ENCODE measurements around the gene CLBA1.

Gene CLBA1

DNA sequence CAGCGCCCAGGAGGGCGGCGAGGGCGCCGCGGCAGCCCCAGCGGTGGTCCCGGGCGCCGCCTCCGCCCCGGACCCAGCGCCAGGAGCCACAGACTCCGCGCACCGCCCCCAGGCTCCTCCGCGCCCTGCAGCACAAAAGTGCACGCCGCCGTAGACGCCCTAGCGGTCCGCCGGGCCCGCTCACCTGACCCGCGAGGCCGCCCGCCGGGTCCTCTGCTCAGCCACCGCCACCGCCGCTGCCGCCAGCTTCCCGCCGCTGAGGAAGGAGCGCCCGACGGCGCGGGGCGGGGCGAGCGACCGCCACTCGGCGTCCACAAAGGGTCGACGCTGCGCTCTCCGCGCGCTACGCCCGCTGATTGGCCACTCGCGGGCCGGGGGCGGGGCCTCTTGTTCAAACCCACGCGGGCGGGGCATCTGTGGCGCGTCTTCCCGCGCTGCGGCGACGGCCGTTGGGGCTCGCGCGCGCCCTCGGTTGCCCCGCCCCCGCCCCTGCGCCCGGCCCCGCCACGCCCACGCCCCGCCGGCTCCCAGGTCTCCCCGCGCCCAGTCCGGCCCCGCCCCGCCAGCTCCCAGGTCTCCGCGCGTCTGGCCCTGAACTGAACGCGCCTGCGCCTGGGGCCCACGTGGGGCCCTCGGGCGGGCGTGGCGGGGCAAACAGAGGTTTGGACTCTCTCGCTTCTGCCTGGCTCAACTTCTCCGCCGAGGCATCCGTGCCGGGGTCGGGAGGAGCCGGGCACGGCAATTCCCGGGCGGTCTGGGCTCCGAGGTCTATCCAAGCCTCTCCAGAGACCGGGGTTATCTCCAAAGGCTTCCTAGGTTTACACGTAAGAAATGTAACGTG lies 35.4 kb downstream of the CLBA1 start, which contains the start of gene CDCA4:
TSS of gene CDCA4 (minus strand) at position 269 of the 841 bp plus-strand sequence. CDS start 9,154 bp downstream, outside the sequence.
- H2BK15ac ChIP-seq (ENCODE audit: low read depth, poor library complexity, severe bottlenecking), result peak within 1 kb of the TSS; percentile 5
- peak within 1 kb of the TSS; percentile 91 for H2AK5ac ChIP-seq (ENCODE audit: low read length, severe bottlenecking)
- H3K36me3 ChIP-seq (ENCODE audit: control insufficient read depth in 1 of 2, insufficient read depth in 2 of 2, low read depth in 1 of 2, low read length in 2 of 2), result no peaks in the 10 kb centered on the region
- peak within 1 kb of the TSS; percentile 77 to 87 for H3K4ac ChIP-seq (ENCODE audit: low read depth in 1 of 2, low read length in 2 of 2)
- no peaks in the 10 kb centered on the region for H3K9me3 ChIP-seq (ENCODE audit: control insufficient read depth, low read length)
- H2BK5ac ChIP-seq (ENCODE audit: low read depth, low read length, poor library complexity, severe bottlenecking), result peak within 1 kb of the TSS; percentile 79
- H3K4me3 ChIP-seq (ENCODE audit: insufficient read depth in 1 of 2, low read depth in 1 of 2, low read length in 2 of 2), result peak within 1 kb of the TSS; percentile 92 to 93
- no peaks in the 10 kb centered on the region for H3K27me3 ChIP-seq (ENCODE audit: control insufficient read depth in 1 of 2, insufficient read depth in 1 of 2, low read length in 2 of 2)
- peak within 1 kb of the TSS in 1 of 2 experiments; percentile 59 for H2BK12ac ChIP-seq (ENCODE audit: low read length in 2 of 2)
- H3K23ac ChIP-seq (ENCODE audit: low read length in 2 of 2), result peak within 1 kb of the TSS in 1 of 2 experiments; percentile 91
- under 1% methylated on average over 97 of the region's 115 CpGs for WGBS
- peak within 1 kb of the TSS; percentile 76 to 97 for H3K14ac ChIP-seq (ENCODE audit: low read length in 2 of 2)
- peak; percentile 96 for DNase-seq
- peak within 1 kb of the TSS; percentile 90 for H4K8ac ChIP-seq (ENCODE audit: low read length)
- peak within 1 kb of the TSS; percentile 71 for H2BK120ac ChIP-seq (ENCODE audit: low read depth, low read length)
- H2AFZ ChIP-seq (ENCODE audit: low read depth, low read length), result peak within 1 kb of the TSS; percentile 62
- H3K79me1 ChIP-seq (replicated peaks; ENCODE audit: low read length, poor library complexity, severe bottlenecking), result no peaks in the 10 kb centered on the region
- H3K4me1 ChIP-seq (ENCODE audit: control insufficient read depth, insufficient read depth, low read depth, low read length), result peaks cover 25% of the 10 kb centered on the region
- peak within 1 kb of the TSS; percentile 98 for H3K9ac ChIP-seq (ENCODE audit: low read length)
- H3K18ac ChIP-seq (ENCODE audit: low read depth in 1 of 2, low read length in 2 of 2), result peak within 1 kb of the TSS; percentile 69 to 86
- peak within 1 kb of the TSS; percentile 100 for H3K27ac ChIP-seq (ENCODE audit: low read length, poor library complexity, severe bottlenecking)
- H3K4me2 ChIP-seq (ENCODE audit: low read length, poor library complexity, severe bottlenecking), result peak within 1 kb of the TSS; percentile 87
- peak within 1 kb of the TSS; percentile 43 for H4K91ac ChIP-seq (ENCODE audit: low read length)

DNA sequence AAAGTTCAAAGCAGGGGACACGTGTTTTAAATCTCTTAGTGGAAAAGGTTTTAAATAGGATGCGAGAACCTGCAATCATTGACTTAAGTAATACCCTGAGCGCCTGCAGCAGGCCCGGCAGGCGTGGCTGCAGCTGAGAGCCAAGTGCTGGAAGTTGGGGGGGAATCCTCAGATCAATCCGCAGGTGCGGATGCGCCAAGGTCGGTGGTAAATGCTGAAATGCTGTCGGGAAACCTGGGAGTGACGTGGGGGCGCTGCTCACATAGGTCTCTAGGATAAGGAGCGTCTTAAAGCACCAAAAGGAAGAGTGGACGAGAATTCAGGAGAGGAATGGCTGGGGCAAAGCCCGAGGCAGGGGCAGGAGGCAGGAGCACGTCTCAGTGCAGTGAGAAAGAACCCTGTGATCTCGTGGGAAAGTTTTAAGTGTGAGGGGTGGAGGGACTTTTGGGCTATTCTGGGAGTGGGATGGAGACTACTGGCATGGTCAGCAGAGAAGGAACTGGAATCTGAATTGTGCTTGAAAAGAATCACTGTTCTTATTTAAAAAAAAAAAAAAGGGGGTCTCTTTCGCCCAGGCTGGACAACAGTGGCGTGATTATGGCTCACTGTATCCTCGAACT lies 36.2 kb downstream of the CLBA1 start:
- Histone ChIP-seq H4K91ac (ENCODE audit: low read length) (no peak overlapping the region), H2BK5ac (ENCODE audit: low read depth, low read length, poor library complexity, severe bottlenecking) (peak overlapping the region; percentile 79), H3K27ac (ENCODE audit: low read length, poor library complexity, severe bottlenecking) (peak overlapping the region; percentile 100), H2AK5ac (ENCODE audit: low read length, severe bottlenecking) (peak overlapping the region; percentile 91), H2BK12ac (ENCODE audit: low read length in 2 of 2) (no peak overlapping the region), H3K36me3 (ENCODE audit: control insufficient read depth in 1 of 2, insufficient read depth in 2 of 2, low read depth in 1 of 2, low read length in 2 of 2) (no peaks in the 10 kb centered on the region), H3K79me1 (replicated peaks; ENCODE audit: low read length, poor library complexity, severe bottlenecking) (no peaks in the 10 kb centered on the region), H3K9me3 (ENCODE audit: control insufficient read depth, low read length) (no peaks in the 10 kb centered on the region), H2BK15ac (ENCODE audit: low read depth, poor library complexity, severe bottlenecking) (no peak overlapping the region), H4K8ac (ENCODE audit: low read length) (peak overlapping the region; percentile 82), H3K27me3 (ENCODE audit: control insufficient read depth in 1 of 2, insufficient read depth in 1 of 2, low read length in 2 of 2) (no peaks in the 10 kb centered on the region), H2BK120ac (ENCODE audit: low read depth, low read length) (peak overlapping the region; percentile 71), H3K14ac (ENCODE audit: low read length in 2 of 2) (no peak overlapping the region), H3K9ac (ENCODE audit: low read length) (peak overlapping the region; percentile 98), H3K4me3 (ENCODE audit: insufficient read depth in 1 of 2, low read depth in 1 of 2, low read length in 2 of 2) (peak overlapping the region; percentile 63 to 92), H3K18ac (ENCODE audit: low read depth in 1 of 2, low read length in 2 of 2) (peak overlapping the region; percentile 31), H3K4me1 (ENCODE audit: control insufficient read depth, insufficient read depth, low read depth, low read length) (peaks cover 23% of the 10 kb centered on the region), H2AFZ (ENCODE audit: low read depth, low read length) (no peak overlapping the region), H3K4ac (ENCODE audit: low read depth in 1 of 2, low read length in 2 of 2) (peak overlapping the region; percentile 57 to 77), H3K4me2 (ENCODE audit: low read length, poor library complexity, severe bottlenecking) (peak overlapping the region; percentile 87), H3K23ac (ENCODE audit: low read length in 2 of 2) (peak overlapping the region in 1 of 2 experiments; percentile 10)
- WGBS, result 14% methylated on average over 20 of the region's 20 CpGs
- DNase-seq, result no peak

DNA sequence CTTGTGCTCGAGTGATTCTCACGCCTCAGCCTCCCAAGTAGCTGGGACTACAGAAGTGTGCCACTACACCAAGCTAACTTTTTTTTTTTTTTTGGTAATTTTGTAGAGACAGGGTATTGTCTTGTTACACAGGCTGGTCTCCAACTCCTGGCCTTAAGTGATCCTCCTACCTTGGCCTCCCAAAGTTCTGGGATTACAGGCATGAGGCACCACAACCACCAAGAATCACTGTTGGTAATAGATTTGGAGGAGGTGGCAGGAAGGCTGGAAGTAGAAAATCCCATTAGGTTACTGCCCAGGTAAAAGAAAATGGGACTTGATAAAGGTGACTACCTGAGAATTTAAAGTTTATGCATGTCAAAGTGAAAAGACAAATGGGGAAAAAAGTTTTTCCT lies 36.7 kb downstream of the CLBA1 start:
- H3K9ac ChIP-seq (ENCODE audit: low read length), result peak overlapping the region; percentile 98
- peak overlapping the region; percentile 87 for H3K4me2 ChIP-seq (ENCODE audit: low read length, poor library complexity, severe bottlenecking)
- H4K91ac ChIP-seq (ENCODE audit: low read length), result no peak overlapping the region
- H2BK120ac ChIP-seq (ENCODE audit: low read depth, low read length), result no peak overlapping the region
- no peaks in the 10 kb centered on the region for H3K79me1 ChIP-seq (replicated peaks; ENCODE audit: low read length, poor library complexity, severe bottlenecking)
- H3K36me3 ChIP-seq (ENCODE audit: control insufficient read depth in 1 of 2, insufficient read depth in 2 of 2, low read depth in 1 of 2, low read length in 2 of 2), result no peaks in the 10 kb centered on the region
- DNase-seq, result no peak
- H3K14ac ChIP-seq (ENCODE audit: low read length in 2 of 2), result no peak overlapping the region
- peak overlapping the region in 1 of 2 experiments; percentile 31 for H3K18ac ChIP-seq (ENCODE audit: low read depth in 1 of 2, low read length in 2 of 2)
- WGBS, result 83% methylated on average over 1 of the region's 2 CpGs
- H3K9me3 ChIP-seq (ENCODE audit: control insufficient read depth, low read length), result no peaks in the 10 kb centered on the region
- no peak overlapping the region for H3K23ac ChIP-seq (ENCODE audit: low read length in 2 of 2)
- H2AK5ac ChIP-seq (ENCODE audit: low read length, severe bottlenecking), result peak overlapping the region; percentile 39
- H2AFZ ChIP-seq (ENCODE audit: low read depth, low read length), result no peak overlapping the region
- no peak overlapping the region for H2BK5ac ChIP-seq (ENCODE audit: low read depth, low read length, poor library complexity, severe bottlenecking)
- H4K8ac ChIP-seq (ENCODE audit: low read length), result no peak overlapping the region
- no peaks in the 10 kb centered on the region for H3K27me3 ChIP-seq (ENCODE audit: control insufficient read depth in 1 of 2, insufficient read depth in 1 of 2, low read length in 2 of 2)
- no peak overlapping the region for H3K4ac ChIP-seq (ENCODE audit: low read depth in 1 of 2, low read length in 2 of 2)
- H3K27ac ChIP-seq (ENCODE audit: low read length, poor library complexity, severe bottlenecking), result peak overlapping the region; percentile 100
- no peak overlapping the region for H2BK12ac ChIP-seq (ENCODE audit: low read length in 2 of 2)
- H3K4me1 ChIP-seq (ENCODE audit: control insufficient read depth, insufficient read depth, low read depth, low read length), result peaks cover 23% of the 10 kb centered on the region
- H2BK15ac ChIP-seq (ENCODE audit: low read depth, poor library complexity, severe bottlenecking), result no peak overlapping the region
- peak overlapping the region in 1 of 2 experiments; percentile 92 for H3K4me3 ChIP-seq (ENCODE audit: insufficient read depth in 1 of 2, low read depth in 1 of 2, low read length in 2 of 2)

DNA sequence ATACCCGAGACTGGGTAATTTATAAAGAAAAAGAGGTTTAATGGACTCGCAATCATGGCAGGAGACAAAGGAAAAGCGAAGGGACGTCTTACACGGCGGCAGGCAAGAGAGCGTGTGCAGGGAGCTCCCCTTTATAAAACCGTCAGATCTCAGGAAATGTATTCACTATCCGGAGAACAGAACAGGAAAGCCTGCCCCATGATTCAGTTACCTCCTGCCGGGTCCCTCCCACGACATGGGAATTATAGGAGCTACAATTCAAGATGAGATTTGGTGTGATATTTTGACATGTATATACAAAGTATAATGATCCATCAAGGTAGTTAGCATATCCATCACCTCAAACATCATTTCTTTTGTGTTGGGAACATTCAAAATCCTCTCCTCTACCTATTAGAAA lies 37.6 kb downstream of the CLBA1 start:
- H2AFZ ChIP-seq (ENCODE audit: low read depth, low read length), result no peak overlapping the region
- H2BK15ac ChIP-seq (ENCODE audit: low read depth, poor library complexity, severe bottlenecking), result no peak overlapping the region
- H3K4me1 ChIP-seq (ENCODE audit: control insufficient read depth, insufficient read depth, low read depth, low read length), result peaks cover 25% of the 10 kb centered on the region
- peak overlapping the region; percentile 19 for H2BK5ac ChIP-seq (ENCODE audit: low read depth, low read length, poor library complexity, severe bottlenecking)
- H3K9ac ChIP-seq (ENCODE audit: low read length), result peak overlapping the region; percentile 3
- no peak overlapping the region for H3K4ac ChIP-seq (ENCODE audit: low read depth in 1 of 2, low read length in 2 of 2)
- DNase-seq, result no peak
- no peaks in the 10 kb centered on the region for H3K27me3 ChIP-seq (ENCODE audit: control insufficient read depth in 1 of 2, insufficient read depth in 1 of 2, low read length in 2 of 2)
- no peak overlapping the region for H2BK12ac ChIP-seq (ENCODE audit: low read length in 2 of 2)
- H3K4me2 ChIP-seq (ENCODE audit: low read length, poor library complexity, severe bottlenecking), result no peak overlapping the region
- no peak overlapping the region for H3K4me3 ChIP-seq (ENCODE audit: insufficient read depth in 1 of 2, low read depth in 1 of 2, low read length in 2 of 2)
- no peak overlapping the region for H4K91ac ChIP-seq (ENCODE audit: low read length)
- no peak overlapping the region for H4K8ac ChIP-seq (ENCODE audit: low read length)
- no peak overlapping the region for H2BK120ac ChIP-seq (ENCODE audit: low read depth, low read length)
- WGBS, result 92% methylated on average over 8 of the region's 11 CpGs
- H3K79me1 ChIP-seq (replicated peaks; ENCODE audit: low read length, poor library complexity, severe bottlenecking), result no peaks in the 10 kb centered on the region
- no peaks in the 10 kb centered on the region for H3K36me3 ChIP-seq (ENCODE audit: control insufficient read depth in 1 of 2, insufficient read depth in 2 of 2, low read depth in 1 of 2, low read length in 2 of 2)
- no peak overlapping the region for H3K14ac ChIP-seq (ENCODE audit: low read length in 2 of 2)
- no peaks in the 10 kb centered on the region for H3K9me3 ChIP-seq (ENCODE audit: control insufficient read depth, low read length)
- H3K23ac ChIP-seq (ENCODE audit: low read length in 2 of 2), result no peak overlapping the region
- H3K27ac ChIP-seq (ENCODE audit: low read length, poor library complexity, severe bottlenecking), result peak overlapping the region; percentile 100
- H2AK5ac ChIP-seq (ENCODE audit: low read length, severe bottlenecking), result peak overlapping the region; percentile 84
- H3K18ac ChIP-seq (ENCODE audit: low read depth in 1 of 2, low read length in 2 of 2), result no peak overlapping the region
